Measurements from ENCODE around the gene ZNF396.

- TF ChIP-seq CTCF (IDR thresholded peaks at IDR 0.05; ENCODE audit: low read depth, low read length) (no peak), EZH2phosphoT487 (IDR thresholded peaks at IDR 0.05; ENCODE audit: low read depth) (no peak)
Measured at GRCh38 chr18:35417223-35417622, 40.1 kb upstream of the ZNF396 start.

Measured in OCI-LY3 (cell line).